HepG2 (cell line): ENCODE data around the gene UBQLN1. TPM values are rescaled to one million over a fixed set of nuclear protein-coding genes. Genes with fewer than 3 reads are reported as not detected.
A peak's percentile ranks its signal among the peaks of the same experiment; 100 is the strongest.

Source experiments
- CSRNP1 ChIP-seq: sonication (generic); formaldehyde crosslinking; IDR thresholded peaks from 2 replicates; pipeline ENCODE4 v1.8.1; 2023; ENCODE audit warnings: mild to moderate bottlenecking, missing genetic modification reagents
- HDAC1 ChIP-seq: sonication (generic); formaldehyde crosslinking; IDR thresholded peaks from 2 replicates; pipeline ENCODE4 v1.5.1; 2020; ENCODE audit warnings: mild to moderate bottlenecking, missing genetic modification reagents
- SAP130 ChIP-seq: IDR thresholded peaks from 2 replicates; pipeline ENCODE4 v1.6.1; 2016; ENCODE audit warnings: low read depth
- SP2 ChIP-seq: sonication (generic); formaldehyde crosslinking; IDR thresholded peaks from 2 replicates; pipeline ENCODE4 v1.5.1; 2020; ENCODE audit warnings: mild to moderate bottlenecking, missing genetic modification reagents
- ZBTB39 ChIP-seq: sonication (generic); formaldehyde crosslinking; IDR thresholded peaks from 2 replicates; pipeline ENCODE4 v1.5.0; 2020; ENCODE audit warnings: missing genetic modification reagents
- ZNF101 ChIP-seq: sonication (generic); formaldehyde crosslinking; IDR thresholded peaks from 2 replicates; pipeline ENCODE4 v1.4.0; 2020; ENCODE audit warnings: mild to moderate bottlenecking, low read depth, missing genetic modification reagents, borderline replicate concordance
- ZNF207 ChIP-seq: fragments of 450-650 bp; IDR thresholded peaks from 2 replicates; pipeline ENCODE4 v1.6.1; 2016; ENCODE audit warnings: antibody characterized with exemption, borderline replicate concordance
- ZNF576 ChIP-seq: sonication (generic); formaldehyde crosslinking; IDR thresholded peaks from 2 replicates; pipeline ENCODE4 v1.4.0; 2020; ENCODE audit warnings: mild to moderate bottlenecking, missing genetic modification reagents
- ZSCAN5A ChIP-seq: sonication (generic); formaldehyde crosslinking; IDR thresholded peaks from 2 replicates; pipeline ENCODE4 v1.8.0; 2022; ENCODE audit warnings: mild to moderate bottlenecking, missing genetic modification reagents, borderline replicate concordance
- polyA plus RNA-seq, 8 experiments: library from polyadenylated mRNA; depleted of rRNA in 3 of 8; stranded (reverse) in 7 of 8; unstranded in 1 of 8; fragments of >200 nt; fragmentation: Illumina TruSeq in 4 of 8; extraction: Trizol in 4 of 8; gene quantifications; 2 replicates each; pipeline versions ENCODE4 v1.2.1 to v1.2.3, GENCODE V29; 2011 to 2016; ENCODE audit warnings: low read depth in 4 of 8, missing spikeins in 1 of 8, mixed read lengths in 1 of 8; ENCODE audit not compliant: insufficient read depth in 1 of 8
- total RNA-seq, 5 experiments: library from RNA; depleted of rRNA; stranded (reverse); fragments of >200 nt; fragmentation: Illumina TruSeq; extraction: Trizol; gene quantifications; 2 replicates each; pipeline ENCODE4 v1.2.3, GENCODE V29; 2016; ENCODE audit warnings: low read depth in 1 of 5
- TF ChIP-seq, protein P1 (sequence below): sonication (generic); formaldehyde crosslinking; IDR thresholded peaks from one replicate; pipeline ENCODE4 v1.5.1; 2020; ENCODE audit warnings: mild to moderate bottlenecking, missing genetic modification reagents; ENCODE audit errors: not compliant biosample characterization

The UBQLN1 gene
- total and polyA plus RNA-seq, 2 of the 13 experiments (the other 11 are each of a cell fraction or from before 2014, with no cell fraction given), result 78.1 to 83.8 TPM

DNA sequence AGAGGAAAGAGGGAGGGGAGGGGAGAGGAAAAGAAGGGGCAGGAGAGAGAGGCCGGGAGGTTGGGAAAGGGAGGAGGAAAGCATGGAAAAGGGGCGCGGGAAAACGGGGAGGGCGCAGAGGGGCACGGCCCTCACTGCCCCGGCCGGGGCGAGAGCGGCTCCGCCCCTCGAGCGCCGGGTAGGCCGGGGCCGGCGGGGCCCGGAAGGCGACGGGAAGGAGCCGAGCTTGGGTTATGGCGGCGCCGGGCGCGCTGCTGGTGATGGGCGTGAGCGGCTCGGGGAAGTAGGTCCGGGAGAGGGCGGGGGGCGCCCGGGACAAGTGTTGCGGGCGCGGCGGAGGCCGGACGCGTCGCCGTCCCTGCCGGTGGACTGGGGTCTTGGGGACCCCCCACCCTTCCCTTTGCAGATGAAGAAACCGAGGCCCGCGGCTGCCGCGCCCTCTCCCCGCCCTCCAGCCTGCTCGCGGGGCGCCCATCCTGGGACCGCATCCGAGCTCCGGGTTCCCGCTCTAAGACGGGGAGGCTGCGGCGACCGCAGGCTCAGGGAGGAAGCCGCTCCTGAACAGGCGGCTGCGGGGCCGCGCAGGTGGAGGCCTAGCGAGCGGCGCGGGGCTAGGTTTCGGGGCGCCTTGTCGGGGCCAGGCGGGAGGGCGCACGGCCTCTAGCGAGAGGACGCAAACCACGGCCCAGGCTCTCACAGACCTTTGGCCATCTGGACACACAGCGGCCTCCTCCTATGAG is 84.6 kb downstream of the UBQLN1 start, which contains the start of gene IDNK (continued):
- TF ChIP-seq ZBTB39 (CRISPR knock-in tag), result no peak
- TF ChIP-seq, protein P1, sequence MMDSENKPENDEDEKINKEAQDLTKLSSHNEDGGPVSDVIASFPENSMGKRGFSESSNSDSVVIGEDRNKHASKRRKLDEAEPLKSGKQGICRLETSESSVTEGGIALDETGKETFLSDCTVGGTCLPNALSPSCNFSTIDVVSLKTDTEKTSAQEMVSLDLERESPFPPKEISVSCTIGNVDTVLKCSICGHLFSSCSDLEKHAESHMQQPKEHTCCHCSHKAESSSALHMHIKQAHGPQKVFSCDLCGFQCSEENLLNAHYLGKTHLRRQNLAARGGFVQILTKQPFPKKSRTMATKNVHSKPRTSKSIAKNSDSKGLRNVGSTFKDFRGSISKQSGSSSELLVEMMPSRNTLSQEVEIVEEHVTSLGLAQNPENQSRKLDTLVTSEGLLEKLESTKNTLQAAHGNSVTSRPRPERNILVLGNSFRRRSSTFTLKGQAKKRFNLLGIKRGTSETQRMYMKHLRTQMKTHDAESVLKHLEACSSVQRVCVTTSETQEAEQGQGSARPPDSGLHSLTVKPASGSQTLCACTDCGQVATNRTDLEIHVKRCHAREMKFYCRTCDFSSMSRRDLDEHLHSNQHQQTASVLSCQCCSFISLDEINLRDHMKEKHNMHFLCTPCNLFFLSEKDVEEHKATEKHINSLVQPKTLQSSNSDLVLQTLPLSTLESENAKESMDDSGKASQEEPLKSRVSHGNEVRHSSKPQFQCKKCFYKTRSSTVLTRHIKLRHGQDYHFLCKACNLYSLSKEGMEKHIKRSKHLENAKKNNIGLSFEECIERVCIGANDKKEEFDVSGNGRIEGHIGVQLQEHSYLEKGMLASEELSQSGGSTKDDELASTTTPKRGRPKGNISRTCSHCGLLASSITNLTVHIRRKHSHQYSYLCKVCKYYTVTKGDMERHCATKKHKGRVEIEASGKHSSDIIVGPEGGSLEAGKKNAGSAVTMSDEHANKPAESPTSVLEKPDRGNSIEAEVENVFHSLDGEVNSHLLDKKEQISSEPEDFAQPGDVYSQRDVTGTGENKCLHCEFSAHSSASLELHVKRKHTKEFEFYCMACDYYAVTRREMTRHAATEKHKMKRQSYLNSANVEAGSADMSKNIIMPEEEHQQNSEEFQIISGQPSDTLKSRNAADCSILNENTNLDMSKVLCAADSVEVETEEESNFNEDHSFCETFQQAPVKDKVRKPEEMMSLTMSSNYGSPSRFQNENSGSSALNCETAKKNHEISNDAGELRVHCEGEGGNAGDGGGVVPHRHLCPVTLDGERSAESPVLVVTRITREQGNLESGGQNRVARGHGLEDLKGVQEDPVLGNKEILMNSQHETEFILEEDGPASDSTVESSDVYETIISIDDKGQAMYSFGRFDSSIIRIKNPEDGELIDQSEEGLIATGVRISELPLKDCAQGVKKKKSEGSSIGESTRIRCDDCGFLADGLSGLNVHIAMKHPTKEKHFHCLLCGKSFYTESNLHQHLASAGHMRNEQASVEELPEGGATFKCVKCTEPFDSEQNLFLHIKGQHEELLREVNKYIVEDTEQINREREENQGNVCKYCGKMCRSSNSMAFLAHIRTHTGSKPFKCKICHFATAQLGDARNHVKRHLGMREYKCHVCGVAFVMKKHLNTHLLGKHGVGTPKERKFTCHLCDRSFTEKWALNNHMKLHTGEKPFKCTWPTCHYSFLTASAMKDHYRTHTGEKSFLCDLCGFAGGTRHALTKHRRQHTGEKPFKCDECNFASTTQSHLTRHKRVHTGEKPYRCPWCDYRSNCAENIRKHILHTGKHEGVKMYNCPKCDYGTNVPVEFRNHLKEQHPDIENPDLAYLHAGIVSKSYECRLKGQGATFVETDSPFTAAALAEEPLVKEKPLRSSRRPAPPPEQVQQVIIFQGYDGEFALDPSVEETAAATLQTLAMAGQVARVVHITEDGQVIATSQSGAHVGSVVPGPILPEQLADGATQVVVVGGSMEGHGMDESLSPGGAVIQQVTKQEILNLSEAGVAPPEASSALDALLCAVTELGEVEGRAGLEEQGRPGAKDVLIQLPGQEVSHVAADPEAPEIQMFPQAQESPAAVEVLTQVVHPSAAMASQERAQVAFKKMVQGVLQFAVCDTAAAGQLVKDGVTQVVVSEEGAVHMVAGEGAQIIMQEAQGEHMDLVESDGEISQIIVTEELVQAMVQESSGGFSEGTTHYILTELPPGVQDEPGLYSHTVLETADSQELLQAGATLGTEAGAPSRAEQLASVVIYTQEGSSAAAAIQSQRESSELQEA (CRISPR knock-in tag), result peak; percentile 29
- TF ChIP-seq SP2 (CRISPR knock-in tag), result peak; percentile 39; the same call in 1 of the 2 replicates
- no peak for TF ChIP-seq ZNF101
- 0 out of 2 replicates have a peak, but pooled peaks have one; percentile 14 for TF ChIP-seq HDAC1 (CRISPR knock-in tag)
- TF ChIP-seq SAP130 (CRISPR knock-in tag), result peak; percentile 50; the same call in 1 of the 2 replicates
- TF ChIP-seq ZNF576 (CRISPR knock-in tag), result no peak
- no peak for TF ChIP-seq ZNF207
- peak; percentile 43; the same call in 1 of the 2 replicates for TF ChIP-seq ZSCAN5A (CRISPR knock-in tag)
- no peak for TF ChIP-seq CSRNP1 (CRISPR knock-in tag)
